Measurements from ENCODE around the gene DMBX1.

Gene DMBX1

DNA sequence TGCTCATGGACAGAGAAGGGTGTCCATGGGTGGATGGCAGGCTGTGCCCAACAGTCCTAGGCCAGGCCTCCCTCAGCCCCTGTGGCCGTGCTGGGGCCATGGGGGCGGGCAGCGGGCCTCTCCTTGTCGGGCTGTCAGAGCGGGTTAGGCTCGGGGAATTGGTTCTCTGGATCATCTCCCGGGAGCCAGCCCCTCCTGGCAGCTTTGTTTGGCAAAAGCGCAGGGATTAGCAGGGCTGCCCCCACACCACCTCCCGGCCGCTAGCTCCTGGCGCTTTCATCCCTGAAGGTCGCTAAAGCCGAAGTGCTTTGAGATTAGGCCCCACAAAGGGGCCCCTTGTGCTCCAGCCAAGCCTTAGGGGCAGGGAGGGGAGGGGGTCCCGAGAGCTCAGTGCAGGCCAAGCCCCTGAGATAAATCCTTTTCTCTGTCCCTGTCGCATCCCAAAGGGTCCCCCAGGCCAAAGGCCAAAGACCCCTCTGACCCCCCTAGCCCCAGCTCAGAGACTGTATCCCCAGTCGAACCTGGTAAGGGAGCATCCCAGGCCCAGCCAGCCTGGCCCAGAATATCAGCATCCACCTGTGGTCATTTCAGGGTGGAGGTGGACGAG lies 9.8 kb upstream of the DMBX1 start:
- in situ Hi-C loops (cut with MboI; ENCODE audit: low pct_unique_long_range_greater_than_20kb, low sequenced_read_pairs, unreplicated experiment) = no loop called here
- no peak for DNase-seq (ENCODE audit: low spot score)
- TF ChIP-seq, protein P1, sequence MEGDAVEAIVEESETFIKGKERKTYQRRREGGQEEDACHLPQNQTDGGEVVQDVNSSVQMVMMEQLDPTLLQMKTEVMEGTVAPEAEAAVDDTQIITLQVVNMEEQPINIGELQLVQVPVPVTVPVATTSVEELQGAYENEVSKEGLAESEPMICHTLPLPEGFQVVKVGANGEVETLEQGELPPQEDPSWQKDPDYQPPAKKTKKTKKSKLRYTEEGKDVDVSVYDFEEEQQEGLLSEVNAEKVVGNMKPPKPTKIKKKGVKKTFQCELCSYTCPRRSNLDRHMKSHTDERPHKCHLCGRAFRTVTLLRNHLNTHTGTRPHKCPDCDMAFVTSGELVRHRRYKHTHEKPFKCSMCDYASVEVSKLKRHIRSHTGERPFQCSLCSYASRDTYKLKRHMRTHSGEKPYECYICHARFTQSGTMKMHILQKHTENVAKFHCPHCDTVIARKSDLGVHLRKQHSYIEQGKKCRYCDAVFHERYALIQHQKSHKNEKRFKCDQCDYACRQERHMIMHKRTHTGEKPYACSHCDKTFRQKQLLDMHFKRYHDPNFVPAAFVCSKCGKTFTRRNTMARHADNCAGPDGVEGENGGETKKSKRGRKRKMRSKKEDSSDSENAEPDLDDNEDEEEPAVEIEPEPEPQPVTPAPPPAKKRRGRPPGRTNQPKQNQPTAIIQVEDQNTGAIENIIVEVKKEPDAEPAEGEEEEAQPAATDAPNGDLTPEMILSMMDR (IDR thresholded peaks at IDR 0.05; ENCODE audit: extremely low read depth, insufficient read depth, missing control alignments) = no peak

DNA sequence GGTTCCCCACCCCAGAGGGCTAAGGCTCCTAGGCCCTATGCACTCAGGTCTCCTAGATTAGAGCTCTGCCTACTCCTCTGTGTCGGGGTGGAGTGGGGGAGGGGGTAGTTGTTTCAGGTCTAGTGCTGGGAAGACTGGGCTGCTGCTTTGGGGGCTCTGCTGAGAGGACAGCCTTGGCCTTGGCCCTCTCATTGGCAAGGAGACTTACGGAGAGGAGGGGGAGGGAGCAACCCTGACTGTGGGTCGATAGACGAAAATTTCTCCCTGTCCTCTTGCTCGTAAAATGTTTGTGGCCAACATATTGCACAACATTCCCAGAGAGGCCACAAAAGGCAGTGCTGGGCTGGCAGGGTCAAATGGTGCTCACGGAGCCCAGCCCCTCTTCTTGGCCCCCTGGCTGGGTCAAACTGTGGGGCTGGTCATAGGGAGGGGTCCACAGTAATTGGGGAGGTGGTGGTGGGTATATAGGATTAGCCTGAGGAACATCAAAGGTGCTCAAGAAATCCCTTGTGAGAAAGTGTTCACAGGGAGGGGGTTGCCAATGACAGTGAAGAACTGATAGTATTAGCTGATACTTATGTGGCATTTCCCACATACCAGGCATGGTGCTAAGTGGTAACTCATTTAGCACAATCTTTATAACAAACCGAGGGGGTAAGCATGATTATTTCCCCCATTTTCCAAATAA lies 8.5 kb upstream of the DMBX1 start:
- no peak for DNase-seq (ENCODE audit: low spot score)
- in situ Hi-C loops (cut with MboI; ENCODE audit: low pct_unique_long_range_greater_than_20kb, low sequenced_read_pairs, unreplicated experiment) = no loop called here
- TF ChIP-seq, protein P1 (IDR thresholded peaks at IDR 0.05; ENCODE audit: extremely low read depth, insufficient read depth, missing control alignments) = no peak

- no peak for DNase-seq (ENCODE audit: low spot score)
- TF ChIP-seq, protein P1 (IDR thresholded peaks at IDR 0.05; ENCODE audit: extremely low read depth, insufficient read depth, missing control alignments) = no peak
- in situ Hi-C loops (cut with MboI; ENCODE audit: low pct_unique_long_range_greater_than_20kb, low sequenced_read_pairs, unreplicated experiment) = no loop called here
Observed at GRCh38 chr1:46481961-46482360, 7.7 kb upstream of the DMBX1 start.

DNA sequence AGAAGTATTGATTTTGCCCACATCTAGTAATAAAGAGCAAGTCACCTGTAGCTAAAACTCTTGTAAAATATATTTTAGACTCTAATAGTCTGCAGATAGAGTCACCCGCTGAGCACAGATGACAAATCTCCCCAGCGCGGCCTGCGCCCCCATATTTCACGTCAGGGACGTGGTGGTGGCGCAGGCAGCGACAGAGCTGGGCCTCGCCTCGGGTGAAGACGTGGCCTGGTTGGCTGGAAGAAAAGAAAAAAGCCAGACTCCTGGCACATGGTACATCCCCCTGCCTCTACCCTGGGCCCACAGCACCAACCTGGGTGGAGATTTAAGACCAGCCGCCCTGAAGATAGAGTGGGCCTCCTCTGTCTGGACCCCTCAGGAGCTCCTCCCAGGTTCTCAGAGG lies 6.0 kb upstream of the DMBX1 start:
- TF ChIP-seq, protein P1 (IDR thresholded peaks at IDR 0.05; ENCODE audit: extremely low read depth, insufficient read depth, missing control alignments) = no peak
- DNase-seq (ENCODE audit: low spot score) = no peak
- in situ Hi-C loops (cut with MboI; ENCODE audit: low pct_unique_long_range_greater_than_20kb, low sequenced_read_pairs, unreplicated experiment) = no loop called here

GRCh38 chr1:46484783-46485490 lies 4.7 kb upstream of the DMBX1 start:
- DNase-seq (ENCODE audit: low spot score) = no peak
- in situ Hi-C loops (cut with MboI; ENCODE audit: low pct_unique_long_range_greater_than_20kb, low sequenced_read_pairs, unreplicated experiment) = no loop called here
- TF ChIP-seq, protein P1 (IDR thresholded peaks at IDR 0.05; ENCODE audit: extremely low read depth, insufficient read depth, missing control alignments) = no peak

DNA sequence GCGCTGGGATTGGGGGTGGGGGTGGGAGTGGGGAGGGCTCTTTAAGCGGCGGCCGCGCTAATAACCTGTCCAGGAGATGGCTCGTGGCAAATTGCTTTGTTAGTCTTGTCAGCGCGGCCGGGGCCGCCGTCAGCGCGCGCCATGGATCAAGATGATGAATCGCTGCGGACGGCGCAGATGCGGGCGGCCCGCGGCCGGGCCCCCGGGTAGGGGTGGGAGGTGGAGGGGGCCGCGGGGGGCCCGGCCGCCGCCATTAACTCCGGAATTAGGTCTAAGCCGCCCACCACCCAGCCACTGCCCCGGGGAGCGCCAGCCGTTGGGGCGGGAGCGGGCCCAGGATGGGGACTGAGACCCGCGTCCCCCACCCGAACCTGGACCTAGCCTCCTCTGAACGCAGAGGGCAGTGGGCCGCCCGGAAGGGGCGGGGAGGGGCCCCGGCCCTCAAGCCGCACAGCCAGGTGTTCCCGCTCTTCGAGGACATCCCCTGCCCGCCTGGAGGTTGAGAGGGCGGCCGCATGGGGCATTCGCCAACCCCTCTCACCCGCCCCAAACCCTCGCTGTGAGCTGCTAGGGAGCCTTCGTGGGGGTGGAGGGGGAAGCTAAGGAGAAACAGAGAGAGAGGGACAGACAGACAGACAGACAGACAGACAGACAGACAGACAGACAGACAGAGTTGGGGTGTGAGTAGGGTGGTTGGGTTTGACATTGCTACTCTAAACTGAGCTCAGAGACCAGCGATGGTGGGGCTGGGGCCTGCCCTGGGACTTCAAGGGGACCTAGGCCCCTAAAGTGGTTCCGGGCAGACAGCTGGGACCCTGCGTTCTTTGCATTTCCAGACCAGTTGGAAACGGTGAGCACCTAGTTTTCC lies 3.8 kb upstream of the DMBX1 start:
- DNase-seq (ENCODE audit: low spot score) = no peak
- in situ Hi-C loops (cut with MboI; ENCODE audit: low pct_unique_long_range_greater_than_20kb, low sequenced_read_pairs, unreplicated experiment) = no loop called here
- TF ChIP-seq, protein P1 (IDR thresholded peaks at IDR 0.05; ENCODE audit: extremely low read depth, insufficient read depth, missing control alignments) = no peak
